GM21619 (cell line): ENCODE data around the gene PERM1.
"Not testable (repeated sequence)": the region's sequence is repeated elsewhere in the genome, so short reads cannot be mapped to it uniquely, and the experiment has no call there.

ENCODE experiments used
- ATAC-seq: cut with Tn5 transposase; IDR thresholded peaks from one replicate; pipeline ENCODE4 v1.9.1; 2021; ENCODE audit not compliant: unreplicated experiment

PERM1 gene

DNA sequence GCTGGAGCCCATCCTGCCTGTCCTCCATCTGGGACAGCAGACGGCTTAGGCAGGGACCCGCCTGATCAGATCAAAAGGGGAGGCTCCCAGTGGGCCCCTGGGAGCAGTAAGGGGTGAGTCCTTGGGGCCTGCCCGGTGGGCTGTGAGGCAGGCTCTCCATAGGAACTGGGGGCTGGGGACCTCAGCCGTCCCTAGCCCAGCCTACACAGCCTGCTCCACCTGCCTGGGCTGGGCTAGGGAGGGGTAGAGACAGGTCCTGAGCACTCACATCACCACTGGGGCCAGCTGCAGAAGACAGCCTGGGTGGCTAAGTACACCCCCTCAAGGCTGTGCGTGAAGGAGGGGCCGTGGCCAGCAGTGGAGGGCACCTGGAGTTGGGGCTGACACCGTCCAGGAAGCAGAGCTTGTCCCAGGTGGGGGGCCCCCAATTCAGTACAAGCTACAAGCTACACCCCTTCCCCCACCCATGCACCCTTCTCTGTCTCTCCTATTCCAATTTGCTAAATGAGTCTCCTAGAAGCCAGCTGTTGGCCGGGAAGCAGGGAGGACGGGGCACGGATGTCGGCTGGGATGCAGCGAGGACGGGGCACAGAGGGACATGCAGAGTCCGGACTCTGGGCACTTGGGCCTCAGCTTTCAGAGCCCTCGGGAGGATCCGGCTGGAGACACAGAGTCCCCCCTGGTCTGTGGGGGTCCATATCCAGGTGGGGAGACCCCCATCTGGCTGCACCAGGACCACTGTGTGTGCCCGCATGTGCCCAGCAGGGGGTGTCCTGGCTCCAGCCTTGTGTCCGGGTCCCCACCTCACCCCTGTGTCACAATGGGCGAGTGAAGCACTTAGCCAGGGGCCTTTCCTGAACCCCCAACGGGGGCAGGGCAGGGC, 33.1 kb upstream of the PERM1 start:
- ATAC-seq, result no peak

DNA sequence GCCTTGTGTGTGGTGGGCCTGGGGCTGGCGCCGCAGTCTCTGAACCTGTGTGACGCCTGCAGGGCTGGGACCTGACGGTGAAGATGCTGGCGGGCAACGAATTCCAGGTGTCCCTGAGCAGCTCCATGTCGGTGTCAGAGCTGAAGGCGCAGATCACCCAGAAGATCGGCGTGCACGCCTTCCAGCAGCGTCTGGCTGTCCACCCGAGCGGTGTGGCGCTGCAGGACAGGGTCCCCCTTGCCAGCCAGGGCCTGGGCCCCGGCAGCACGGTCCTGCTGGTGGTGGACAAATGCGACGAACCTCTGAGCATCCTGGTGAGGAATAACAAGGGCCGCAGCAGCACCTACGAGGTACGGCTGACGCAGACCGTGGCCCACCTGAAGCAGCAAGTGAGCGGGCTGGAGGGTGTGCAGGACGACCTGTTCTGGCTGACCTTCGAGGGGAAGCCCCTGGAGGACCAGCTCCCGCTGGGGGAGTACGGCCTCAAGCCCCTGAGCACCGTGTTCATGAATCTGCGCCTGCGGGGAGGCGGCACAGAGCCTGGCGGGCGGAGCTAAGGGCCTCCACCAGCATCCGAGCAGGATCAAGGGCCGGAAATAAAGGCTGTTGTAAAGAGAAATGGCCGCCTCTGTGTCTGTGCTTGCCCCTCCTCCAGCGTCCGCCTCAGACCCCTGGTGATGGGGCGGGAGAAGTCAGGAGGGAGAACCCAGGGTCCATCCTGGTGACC, 32.2 kb upstream of the PERM1 start:
- no peak for ATAC-seq

DNA sequence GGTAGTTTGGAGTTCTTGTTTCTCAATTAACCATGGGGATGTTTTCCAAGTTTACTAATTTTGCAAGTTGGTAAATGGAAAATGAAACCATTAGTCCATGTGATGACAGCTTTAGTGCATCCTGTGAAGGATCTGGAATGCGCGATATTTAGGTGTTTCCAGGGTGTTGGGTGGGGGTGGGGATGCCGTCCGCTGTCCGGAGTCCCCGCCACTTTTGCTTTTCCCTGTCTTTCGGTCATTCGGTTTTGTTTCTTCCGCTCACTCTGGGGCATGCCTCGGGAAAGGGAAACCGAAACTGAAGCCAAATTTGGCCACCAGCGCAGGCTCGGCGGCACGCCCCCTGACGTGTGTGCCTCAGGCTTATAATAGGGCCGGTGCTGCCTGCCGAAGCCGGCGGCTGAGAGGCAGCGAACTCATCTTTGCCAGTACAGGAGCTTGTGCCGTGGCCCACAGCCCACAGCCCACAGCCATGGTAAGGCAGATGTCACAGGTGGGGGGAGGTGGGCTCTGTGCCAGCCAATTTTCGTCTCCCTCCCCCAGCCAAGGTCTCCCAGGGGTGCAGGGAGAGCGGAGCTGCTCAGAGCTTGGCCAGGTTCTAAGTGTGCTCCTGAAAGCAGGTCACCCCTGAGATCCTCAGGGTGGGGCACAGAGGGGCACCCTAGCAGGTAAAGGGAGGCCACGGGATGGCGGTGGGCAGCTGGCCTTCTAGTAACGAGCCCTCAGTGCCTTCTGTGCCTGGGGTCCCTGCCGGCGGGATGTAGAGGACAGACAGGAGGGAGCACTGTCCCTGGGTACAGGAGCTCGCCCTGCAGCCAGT, 31.4 kb upstream of the PERM1 start, which contains the start of gene ISG15:
Gene ISG15 (plus strand): TSS at position 393 of the 817 bp plus-strand sequence. CDS start 77 bp downstream, at position 470.
- ATAC-seq, result peak; percentile 75

DNA sequence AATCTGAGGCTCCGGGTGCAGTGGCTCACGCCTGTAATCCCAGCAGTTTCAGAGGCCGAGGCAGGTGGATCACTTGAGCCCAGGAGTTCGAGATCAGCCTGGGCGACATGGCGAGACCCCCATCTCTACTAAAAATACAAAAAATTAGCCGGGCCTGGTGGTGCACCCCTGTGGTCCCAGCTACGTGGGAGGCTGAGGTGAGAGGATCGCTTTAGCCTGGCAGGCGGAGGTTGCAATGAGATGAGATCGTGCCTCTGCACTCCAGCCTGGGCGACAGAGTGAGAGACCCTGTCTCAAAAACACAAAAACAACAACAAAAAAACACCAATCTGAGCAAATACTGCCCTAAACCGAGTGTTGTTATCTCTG, 30.8 kb upstream of the PERM1 start:
- ATAC-seq, result not testable (repeated sequence)

DNA sequence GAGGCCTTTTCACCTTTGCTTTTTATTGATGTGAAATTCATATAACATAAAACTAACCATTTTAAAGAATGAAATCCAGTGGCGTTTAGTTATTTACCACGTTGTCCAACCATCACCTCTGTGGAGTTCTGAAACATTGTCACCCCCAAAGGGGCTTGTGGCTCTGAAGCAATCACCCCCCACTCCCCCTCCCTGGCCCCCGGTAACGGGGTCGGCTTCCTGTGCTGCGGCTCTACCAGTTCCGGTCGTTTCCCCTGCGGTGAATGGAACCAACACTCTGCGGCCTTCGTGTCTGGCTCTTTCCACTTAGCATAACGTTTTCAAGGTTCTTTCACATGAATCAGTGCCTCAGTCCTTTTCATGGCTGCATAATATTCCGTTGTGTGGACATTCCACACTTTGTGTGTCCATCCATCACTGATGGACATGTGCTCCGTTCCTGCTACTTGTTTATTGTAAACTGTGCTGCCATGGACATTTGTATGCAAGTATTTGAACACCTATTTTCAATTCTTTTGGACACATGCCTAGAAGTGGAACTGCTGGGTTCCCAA, 29.6 kb upstream of the PERM1 start:
- ATAC-seq, result no peak

DNA sequence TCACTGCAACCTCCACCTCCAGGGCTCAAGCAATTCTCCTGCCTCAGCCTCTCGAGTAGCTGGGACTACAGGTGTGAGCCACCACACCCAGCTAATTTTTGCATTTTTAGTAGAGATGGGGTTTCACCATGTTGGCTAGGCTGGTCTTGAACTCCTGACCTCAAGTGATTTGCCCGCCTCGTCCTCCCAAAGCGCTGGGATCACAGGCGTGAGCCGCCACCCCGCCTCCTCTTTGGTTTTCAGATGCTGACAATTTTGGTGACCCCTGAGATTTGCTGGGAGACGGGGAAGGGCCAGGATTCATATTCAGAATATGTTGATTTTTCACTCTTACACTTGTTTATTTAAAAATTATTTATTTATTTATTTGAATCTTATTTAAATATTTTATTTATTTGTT, 28.2 kb upstream of the PERM1 start:
- not testable (repeated sequence) for ATAC-seq

DNA sequence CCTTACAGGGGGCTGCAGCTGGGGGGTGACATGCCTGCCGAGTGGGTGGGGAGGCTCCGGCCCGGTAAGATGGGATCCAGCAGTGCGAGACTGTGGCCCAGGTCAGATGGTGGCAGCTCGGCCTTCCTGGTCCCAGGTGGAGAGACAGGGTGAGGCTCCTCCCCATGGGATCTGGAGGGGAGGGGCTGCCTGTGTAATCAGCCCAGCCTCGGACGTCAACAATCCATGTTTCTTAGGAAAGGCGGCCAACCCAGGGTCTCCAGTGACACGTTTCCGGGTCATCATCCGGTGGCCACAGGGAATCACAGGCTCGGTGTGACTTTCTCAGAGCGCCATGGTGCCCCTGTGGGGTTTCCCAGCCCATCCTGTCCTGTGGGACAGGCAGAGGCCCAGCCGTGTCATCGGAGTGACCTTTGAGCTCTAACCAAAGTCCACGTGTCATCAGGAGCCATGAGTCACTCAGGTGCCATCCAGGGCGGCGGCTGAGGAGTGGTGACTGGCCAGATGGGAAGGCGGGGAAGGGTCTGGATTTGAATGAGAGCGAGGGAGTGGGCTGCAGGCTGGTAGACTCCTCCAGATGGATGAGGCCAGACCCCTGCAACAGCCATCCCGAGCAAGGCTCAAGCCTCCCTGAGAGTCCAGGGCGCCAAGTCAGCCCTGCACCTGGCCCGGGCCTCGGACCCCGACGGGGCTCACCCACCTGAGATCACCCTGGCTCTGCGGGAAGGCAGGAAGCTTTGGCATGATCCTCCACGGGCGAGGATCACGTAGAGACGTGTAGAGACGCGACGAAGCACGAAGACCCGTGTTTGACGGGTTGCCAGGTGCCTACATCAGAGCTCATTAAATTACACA, 24.6 kb upstream of the PERM1 start:
- no peak for ATAC-seq

DNA sequence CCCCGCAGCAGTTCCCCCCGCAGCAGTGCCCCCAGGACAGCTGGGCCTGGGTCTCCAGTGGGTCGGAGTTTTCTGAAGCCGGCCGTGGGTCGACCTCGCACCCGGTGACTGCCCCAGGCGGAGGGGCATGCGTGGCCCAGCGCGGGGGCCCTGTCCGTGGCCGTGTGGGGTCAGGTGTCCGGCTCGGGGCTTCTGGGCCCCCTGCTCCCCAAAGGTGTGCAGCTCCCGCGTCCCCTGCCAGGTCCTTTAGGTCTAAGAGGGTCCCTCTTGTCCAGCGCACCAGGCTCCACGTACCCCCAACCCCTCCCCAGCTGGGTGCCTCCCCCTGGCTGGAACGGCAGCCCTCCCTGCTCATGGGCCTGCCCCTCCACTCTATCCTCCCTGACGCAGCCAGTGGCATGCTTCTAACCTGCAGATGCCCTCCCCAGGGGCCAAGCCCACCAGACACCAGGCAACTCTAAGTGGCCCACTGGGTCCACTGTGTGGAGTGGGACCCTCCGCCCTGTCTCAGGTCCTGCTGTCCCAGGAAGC, 23.9 kb upstream of the PERM1 start:
- no peak for ATAC-seq

DNA sequence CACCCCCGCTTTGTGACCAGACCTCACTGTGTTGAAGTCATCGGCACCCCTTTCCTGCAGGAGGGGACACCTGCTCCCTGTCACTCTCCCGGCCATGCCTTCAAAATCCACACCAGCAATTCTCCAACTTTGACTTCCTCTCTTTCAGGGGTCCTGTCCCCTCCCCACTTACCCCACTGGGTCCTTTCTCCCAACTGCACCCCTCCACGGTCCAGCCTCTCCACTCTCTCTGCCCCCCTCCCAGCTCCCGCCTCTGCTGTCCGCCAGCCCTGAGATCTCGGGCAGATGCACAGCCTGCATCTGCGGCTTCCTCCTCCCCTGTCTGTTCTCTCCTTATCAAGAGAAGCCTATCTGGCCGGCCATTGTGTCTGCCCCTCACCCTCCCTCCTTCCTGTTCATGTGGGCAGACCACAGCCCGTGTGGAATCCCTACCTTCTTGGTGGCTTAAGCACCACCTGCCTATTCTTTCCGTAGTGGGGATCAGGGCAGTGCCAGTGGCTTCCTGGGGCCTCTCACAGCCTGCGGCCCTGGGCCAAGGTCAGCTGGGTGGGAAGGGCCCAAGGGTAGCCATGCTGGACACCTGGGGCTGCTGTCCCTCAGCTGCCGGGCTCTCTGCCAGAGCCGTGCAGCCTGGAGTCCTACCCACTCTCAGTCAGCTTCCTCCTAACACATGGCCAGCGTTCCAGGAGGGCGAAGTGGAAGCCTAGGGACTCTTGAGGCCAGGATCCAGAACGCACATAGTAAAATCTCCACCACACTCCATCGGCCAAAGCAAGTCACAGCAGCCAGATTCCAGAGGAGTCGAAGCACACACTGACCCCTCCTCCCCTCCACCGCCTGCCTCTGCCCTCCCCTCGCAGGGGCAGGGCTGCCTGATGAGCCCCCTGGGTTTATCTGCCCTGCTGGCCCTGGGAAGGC, 23.1 kb upstream of the PERM1 start:
- ATAC-seq, result no peak

DNA sequence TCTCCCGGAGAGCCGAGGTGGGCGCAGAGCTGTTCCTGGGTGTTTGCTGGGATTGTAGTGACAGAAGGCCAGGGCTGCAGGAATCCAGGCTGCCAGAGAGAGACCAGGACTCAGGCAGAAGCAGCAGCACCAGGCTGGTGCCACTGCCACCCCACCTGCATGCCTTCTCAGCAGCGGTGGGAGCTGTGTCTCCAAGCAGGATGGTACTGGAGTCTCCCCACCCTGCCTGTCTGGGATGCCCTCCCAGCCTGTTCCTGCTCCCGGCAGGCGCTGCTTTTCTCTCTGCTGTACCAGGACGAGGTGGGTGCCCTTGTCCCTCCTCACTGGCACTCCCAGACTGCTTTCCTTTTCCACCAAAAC, 22.5 kb upstream of the PERM1 start:
- ATAC-seq, result no peak

DNA sequence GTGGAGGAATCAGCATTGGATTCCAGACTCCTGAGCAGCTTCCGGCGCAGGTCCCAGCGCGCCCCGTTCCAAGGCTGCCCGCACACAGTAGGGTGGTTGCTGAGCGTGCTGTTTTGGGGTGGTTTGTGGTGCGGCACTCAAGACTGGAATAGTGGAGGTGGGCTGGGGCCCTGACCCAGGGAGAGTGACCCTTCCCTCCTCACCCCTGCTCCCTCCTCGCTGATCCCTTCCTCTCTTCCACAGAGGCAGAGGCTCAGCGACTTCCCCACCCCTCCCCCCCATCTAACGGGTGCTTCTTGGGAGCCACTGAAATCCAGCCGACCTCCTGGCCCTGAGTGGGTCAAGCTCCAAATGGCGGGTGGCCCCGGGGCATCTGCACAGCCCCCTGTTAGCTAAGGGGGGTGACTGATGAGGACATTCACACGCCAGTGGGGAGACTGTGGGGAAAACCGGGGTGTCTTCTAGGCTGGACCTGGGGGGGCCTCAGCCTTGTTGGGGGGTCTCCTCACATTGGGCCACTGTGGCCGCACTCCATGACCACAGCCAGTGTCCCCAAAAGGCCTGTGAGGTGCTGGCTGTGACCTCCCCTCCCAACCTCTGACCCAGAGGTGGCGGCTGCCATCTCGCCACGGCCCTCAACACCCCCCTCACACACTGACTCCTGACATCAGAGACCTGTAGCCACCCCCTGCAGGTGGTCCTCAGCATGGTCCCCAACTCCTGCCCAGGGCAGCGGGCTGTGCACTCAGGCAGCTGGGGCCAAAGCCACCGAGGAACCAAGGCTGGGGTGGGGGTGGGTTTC, 21.9 kb upstream of the PERM1 start:
- no peak for ATAC-seq

DNA sequence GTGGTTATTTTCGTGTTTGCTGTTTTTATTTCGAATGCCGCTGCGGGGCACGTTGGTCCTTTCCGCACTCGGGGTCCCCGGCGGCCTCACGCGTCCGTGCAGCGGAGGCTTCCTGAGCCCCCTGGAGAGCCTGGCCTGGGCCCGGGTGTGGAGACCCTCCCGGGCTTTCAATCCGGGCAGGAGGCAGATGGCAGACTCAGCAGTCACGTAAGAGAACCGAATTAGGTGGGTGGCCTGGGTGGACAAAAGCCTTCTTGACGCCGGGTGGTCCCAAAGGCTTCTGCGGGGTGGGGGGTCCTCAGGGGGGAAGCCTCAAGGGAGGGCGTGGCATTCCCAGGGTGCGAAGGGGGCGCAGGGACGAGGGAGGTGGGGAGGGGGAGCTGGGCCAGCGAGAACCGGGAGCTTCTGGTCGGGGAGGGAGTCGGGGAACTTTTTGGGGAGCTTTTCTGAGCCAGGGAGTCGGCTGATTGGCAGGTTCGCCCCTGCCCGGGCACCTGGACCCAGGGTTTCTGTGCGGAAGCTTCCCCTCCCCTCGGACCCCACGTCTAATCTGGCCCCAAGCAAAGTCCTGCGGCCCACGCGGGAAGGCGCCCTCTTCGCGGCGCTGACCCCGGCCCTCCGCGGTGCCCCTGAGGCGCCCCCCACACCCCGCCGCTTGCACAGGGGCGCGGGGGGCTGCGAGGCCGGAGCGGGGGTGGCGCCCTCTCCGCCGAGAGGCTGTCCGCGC, 19.3 kb upstream of the PERM1 start:
- ATAC-seq, result no peak

DNA sequence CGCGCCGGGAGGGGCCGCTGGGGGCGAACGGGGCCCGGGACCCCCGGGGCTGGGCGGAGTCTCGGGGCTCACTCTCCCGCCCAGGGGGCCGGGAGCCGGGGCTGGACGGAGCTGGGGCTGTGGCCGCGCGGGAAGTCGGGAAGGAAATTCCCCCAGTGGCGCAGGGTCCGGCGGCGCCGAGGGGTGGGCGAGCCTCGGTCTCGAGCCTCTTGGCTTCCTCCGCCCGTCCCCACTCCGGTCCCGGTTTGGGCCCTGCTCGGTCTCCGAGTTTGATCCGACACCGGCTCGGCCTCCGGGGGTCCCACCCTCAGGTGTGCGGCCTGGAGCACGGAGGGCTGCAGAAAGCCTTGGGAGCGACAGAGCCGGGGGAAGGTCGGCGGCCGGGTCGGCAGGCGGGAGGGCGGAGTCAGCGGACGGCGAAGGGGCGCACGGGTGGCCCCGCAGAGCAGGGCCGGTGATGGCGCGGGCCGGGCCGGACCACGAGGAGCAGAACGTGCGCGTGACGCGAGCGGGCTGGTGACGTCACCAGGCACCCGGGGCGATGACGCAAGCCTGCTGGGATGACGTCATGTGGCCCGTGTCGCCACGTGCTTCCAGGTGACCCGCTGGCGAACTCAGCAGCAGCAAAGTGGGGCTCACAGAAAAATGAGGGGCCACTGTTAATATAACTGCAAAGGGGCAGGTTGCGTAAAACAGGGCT, 18.6 kb upstream of the PERM1 start:
- no peak for ATAC-seq

DNA sequence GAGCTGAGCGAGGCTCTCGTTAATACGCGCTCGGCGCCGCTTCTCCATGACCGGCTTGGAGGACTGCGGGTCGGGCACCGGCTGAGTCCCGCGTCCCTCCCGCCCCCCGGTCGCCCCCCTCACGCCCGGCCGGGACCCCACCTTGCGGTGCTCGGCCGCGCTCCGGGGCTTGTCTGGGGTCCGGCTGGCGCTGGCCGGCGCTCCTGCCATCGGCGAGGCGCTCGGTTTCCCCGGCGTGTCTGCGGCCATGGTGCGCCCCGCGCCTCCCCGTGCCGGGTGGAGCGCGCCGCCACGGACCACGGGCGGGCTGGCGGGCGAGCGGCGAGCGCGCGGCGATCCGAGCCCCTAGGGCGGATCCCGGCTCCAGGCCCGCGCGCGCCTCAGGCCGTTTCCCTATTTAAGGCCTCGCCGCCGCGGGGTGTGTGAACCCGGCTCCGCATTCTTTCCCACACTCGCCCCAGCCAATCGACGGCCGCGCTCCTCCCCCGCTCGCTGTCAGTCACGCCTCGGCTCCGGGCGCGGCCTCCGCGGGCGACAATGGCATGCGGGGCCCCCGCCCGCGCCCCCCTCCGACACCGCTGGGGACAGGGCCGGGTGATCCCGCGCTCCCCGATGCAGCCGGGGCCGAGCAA, 17.9 kb upstream of the PERM1 start, which contains the start of gene HES4:
Gene HES4 (minus strand): TSS at position 373 of the 632 bp plus-strand sequence. CDS start 124 bp downstream, at position 249.
- no peak for ATAC-seq

DNA sequence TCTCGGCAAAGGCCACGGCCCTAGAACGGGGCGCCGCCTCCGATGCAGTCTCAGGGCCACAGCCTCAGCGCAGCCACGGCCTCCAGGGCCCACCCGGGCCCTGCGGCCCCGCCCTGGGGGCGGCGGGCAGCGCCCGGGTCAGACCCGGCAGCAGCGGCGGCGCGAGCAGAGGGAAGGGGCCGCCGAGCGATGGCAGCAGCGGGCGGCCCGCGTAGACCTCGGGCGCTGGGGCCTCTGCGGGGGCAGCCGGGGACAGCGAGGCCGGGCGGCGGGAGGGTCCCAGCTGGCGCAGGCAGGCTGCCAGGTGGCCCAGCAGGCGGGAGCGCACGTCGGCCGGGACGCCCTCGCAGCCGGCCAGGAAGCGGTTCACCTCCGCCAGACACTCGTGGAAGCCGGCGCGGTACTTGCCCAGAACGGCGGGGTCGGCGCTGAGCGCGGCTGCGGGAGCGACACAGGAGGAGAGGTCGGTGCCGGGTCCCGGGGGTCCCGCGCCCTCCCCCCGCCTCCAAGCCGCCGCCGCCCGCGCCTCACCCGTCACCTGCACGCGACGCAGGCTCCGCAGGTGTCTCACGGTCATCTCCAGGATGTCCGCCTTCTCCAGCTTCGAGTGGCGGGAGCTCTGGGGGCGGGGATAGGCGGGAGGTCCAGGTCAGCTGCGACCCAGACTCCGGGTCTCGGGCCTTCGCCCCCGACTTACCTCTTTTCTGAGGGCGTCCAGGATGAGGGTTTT, 17.3 kb upstream of the PERM1 start:
- no peak for ATAC-seq

DNA sequence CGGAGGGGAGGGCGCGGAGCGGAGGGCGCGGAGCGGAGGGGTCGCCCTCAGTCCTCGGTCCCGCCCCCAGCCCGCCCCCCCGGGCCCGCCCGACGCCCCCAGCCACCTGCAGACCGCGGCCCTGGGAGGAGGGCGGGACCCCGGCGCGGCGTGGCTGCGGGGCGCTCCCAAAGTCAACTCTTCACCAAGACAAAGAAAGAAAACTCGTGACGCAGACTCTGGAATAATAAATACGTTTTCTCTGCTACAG, 16.8 kb upstream of the PERM1 start:
- ATAC-seq, result no peak
